PFSK-1 (cell line): ENCODE measurements around the gene SLC7A10.

Experiments
- FOXP2 ChIP-seq: optimal IDR thresholded peaks from 2 replicates; pipeline ENCODE3; 2011; ENCODE audit warnings: borderline replicate concordance, control low read depth, inconsistent platforms; ENCODE audit not compliant: insufficient read depth; ENCODE audit errors: extremely low read length, extremely low read depth
- POLR2AphosphoS5 ChIP-seq: IDR thresholded peaks from 2 replicates; pipeline ENCODE4 v1.6.1; 2012; ENCODE audit warnings: low read depth, mild to moderate bottlenecking, control low read depth, low read length, moderate library complexity
- SIN3A ChIP-seq: IDR thresholded peaks from 2 replicates; pipeline ENCODE4 v1.6.1; 2012; ENCODE audit warnings: mild to moderate bottlenecking, low read length, moderate library complexity, borderline replicate concordance; ENCODE audit not compliant: insufficient read depth
- TAF1 ChIP-seq: IDR thresholded peaks from 2 replicates; pipeline ENCODE4 v1.6.1; 2012; ENCODE audit warnings: low read length, control low read depth, borderline replicate concordance; ENCODE audit not compliant: insufficient read depth
- TF ChIP-seq, protein P1 (sequence below), 2 experiments: IDR thresholded peaks; 2 replicates each; pipeline versions ENCODE4 v1.6.1 to v1.8.0; 2011 to 2012; ENCODE audit warnings: low read depth in 2 of 2, low read length in 2 of 2, control low read depth in 1 of 2, inconsistent platforms in 1 of 2, mild to moderate bottlenecking in 1 of 2, moderate library complexity in 1 of 2; ENCODE audit not compliant: insufficient read depth in 1 of 2

Gene SLC7A10

DNA sequence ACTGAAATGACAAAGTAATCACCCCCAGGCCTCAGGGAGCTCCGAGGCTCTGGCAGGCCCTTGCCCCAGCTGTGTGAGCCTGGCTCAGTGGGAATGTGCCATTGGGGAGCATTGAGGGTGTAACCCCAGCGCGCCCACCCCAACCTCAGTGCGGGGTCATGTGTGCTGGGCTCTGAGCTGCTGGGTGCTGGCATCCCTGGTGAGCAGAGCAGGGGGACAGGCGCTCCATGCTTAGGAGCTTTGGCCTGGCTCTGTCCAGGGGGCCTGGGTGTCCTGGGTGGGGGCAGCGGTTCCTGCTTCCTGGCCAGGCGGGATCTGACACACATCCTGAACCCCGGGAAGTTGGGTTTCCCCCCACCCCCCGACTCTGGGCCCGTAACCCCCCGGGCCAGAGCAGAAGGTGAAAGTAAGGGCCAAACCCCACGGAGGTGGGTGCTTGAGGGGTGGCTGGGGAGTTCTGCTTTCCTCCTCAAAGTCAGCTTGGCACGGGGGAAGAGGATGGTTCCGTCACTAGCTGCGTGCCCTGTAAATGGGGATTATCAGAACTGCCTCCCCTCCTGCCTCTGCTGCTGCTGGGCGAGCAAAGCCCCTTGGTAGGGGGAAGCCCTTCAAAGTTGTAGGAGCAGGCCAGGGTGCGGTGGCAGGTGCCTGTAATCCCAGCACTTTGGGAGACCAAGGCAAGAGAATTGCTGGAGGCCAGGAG, 29.9 kb downstream of the SLC7A10 start:
- TF ChIP-seq TAF1 (no peak), SIN3A (no peak), POLR2AphosphoS5 (no peak), FOXP2 (no peak)
- TF ChIP-seq, protein P1, sequence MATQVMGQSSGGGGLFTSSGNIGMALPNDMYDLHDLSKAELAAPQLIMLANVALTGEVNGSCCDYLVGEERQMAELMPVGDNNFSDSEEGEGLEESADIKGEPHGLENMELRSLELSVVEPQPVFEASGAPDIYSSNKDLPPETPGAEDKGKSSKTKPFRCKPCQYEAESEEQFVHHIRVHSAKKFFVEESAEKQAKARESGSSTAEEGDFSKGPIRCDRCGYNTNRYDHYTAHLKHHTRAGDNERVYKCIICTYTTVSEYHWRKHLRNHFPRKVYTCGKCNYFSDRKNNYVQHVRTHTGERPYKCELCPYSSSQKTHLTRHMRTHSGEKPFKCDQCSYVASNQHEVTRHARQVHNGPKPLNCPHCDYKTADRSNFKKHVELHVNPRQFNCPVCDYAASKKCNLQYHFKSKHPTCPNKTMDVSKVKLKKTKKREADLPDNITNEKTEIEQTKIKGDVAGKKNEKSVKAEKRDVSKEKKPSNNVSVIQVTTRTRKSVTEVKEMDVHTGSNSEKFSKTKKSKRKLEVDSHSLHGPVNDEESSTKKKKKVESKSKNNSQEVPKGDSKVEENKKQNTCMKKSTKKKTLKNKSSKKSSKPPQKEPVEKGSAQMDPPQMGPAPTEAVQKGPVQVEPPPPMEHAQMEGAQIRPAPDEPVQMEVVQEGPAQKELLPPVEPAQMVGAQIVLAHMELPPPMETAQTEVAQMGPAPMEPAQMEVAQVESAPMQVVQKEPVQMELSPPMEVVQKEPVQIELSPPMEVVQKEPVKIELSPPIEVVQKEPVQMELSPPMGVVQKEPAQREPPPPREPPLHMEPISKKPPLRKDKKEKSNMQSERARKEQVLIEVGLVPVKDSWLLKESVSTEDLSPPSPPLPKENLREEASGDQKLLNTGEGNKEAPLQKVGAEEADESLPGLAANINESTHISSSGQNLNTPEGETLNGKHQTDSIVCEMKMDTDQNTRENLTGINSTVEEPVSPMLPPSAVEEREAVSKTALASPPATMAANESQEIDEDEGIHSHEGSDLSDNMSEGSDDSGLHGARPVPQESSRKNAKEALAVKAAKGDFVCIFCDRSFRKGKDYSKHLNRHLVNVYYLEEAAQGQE (IDR thresholded peaks at IDR 0.05; ENCODE audit: insufficient read depth in 1 of 2, low read depth in 2 of 2, low read length in 2 of 2) = no peak

DNA sequence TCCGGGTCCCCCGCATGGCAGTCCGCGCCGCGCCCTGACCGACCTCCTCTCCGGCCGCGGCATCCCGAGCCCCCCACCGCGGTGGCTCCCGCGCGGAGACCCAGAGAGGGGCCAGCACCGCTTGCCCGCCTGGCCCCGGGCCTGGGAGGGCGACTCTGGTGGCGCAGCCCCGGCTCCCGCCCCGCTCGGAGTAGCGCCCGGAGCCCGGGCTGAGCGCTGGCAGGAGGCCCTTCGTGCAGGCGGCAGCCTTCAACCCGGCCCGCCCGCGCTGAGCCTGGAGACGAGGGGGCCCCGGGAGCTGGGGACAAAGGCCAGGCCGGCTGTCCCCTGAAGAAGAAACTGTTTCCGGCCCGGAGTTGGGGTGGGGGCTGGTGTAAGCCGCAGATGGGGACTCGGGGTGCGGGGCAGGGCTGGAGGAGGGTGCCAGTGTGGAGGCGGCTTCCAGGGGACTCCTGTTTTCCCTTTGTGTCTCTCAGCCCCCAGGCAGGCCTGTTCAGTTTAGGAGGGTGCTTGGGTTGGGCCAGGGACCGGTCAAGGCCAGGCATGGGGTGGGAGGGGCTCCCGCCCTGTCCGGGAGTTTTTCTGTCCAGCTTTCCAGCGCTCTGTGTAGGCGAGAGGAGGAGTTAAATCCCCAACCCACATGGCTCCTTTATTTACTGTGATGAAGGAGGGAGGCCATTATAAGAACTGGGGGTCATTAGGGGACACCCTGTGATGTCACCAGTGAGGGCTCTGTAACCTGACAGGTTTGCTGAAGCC, 30.6 kb downstream of the SLC7A10 start:
- TF ChIP-seq TAF1 (no peak), POLR2AphosphoS5 (no peak), FOXP2 (no peak), SIN3A (0 out of 2 replicates have a peak, but pooled peaks have one; percentile 35)
- TF ChIP-seq, protein P1 (IDR thresholded peaks at IDR 0.05; ENCODE audit: insufficient read depth in 1 of 2, low read depth in 2 of 2, low read length in 2 of 2) = 0 out of 4 replicates have a peak, but pooled peaks of 1 of the 2 experiments have one; percentile 29

DNA sequence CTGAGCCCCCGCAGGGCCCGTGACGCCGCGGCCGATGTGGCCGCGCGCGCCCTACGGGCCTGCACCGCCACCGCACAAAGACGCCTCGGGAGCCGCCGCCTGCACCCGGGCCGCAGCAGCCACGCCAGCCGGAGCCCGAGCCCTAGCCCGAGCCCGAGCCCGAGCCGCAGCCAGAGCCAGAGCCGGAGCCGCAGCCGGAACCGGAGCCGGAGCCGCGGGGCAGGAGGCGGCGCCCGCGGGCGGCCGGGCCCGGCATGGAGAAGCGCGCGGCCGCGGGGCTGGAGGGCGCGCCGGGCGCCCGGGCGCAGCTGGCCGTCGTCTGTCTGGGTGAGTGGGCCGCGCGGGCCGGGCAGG, 31.1 kb downstream of the SLC7A10 start:
- TF ChIP-seq POLR2AphosphoS5 = no peak
- TF ChIP-seq TAF1 = no peak
- no peak for TF ChIP-seq SIN3A
- no peak for TF ChIP-seq FOXP2
- TF ChIP-seq, protein P1 (IDR thresholded peaks at IDR 0.05; ENCODE audit: insufficient read depth in 1 of 2, low read depth in 2 of 2, low read length in 2 of 2) = no peak

DNA sequence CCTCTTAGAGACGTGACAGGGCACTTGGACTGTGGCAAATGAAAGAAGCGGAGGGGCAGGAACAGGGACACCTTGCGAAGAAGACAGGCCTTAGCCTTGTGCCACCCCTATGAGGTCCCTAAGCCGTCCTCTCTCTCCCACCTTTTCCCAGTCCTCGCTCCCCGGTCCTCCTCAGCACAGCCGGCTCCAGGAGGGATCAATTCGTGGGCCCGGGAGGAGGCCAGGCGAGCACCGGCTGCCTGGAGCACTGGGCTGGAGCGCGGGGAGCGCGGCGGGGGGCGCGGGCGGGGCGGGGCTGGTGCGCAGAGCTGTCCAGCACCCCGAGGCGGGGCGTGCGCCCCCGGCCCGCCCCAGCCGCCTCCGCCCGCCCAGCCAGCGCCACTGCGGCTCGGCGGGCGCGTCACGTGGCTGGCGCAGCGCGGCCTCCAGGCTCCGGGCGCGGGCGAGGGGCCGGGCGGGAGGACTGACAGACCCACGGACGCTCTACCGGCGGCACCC, 31.7 kb downstream of the SLC7A10 start, which contains the start of gene LRP3:
Gene LRP3 (plus strand): TSS at position 466 of the 498 bp plus-strand sequence. CDS start 456 bp downstream, outside the sequence.
- TF ChIP-seq, protein P1 (IDR thresholded peaks at IDR 0.05; ENCODE audit: insufficient read depth in 1 of 2, low read depth in 2 of 2, low read length in 2 of 2) = peak; percentile 46 to 77; a peak in 2 of 4 replicates
- no peak for TF ChIP-seq SIN3A
